ENCODE data around the gene LUZP1.
A peak's percentile ranks its signal among the peaks of the same experiment; 100 is the strongest.

The LUZP1 gene

DNA sequence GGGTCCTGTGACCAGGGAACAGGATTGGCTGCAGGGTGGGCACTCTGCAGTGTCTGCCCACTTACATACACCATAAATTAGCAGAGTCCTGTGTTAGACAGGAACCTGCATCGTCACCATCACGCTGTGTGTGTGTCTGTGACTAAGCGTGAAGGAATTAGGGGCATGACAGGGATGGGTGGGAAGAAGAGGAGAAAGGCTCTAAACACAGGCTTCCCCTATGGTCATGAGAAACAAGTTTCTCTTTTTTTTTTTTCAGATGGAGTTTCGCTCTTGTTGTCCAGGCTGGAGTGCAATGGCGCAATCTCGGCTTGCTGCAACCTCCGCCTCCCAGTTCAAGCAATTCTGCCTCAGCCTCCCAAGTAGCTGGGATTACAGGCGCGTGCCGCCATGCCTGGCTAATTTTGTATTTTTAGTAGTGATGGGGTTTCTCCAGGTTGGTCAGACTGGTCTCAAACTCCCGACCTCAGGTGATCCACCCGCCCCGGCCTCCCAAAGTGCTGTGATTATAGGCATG is 20.3 kb upstream of the LUZP1 start:
- DNase-seq (ENCODE audit: low read depth, low spot score), result peak; percentile 87

GRCh38 chr1:23188434-23188884 is 19.8 kb upstream of the LUZP1 start:
- no peak for DNase-seq (ENCODE audit: low read depth, low spot score)

- DNase-seq (ENCODE audit: low read depth, low spot score), result no peak
Measured at GRCh38 chr1:23187637-23188036, 19.0 kb upstream of the LUZP1 start.

DNA sequence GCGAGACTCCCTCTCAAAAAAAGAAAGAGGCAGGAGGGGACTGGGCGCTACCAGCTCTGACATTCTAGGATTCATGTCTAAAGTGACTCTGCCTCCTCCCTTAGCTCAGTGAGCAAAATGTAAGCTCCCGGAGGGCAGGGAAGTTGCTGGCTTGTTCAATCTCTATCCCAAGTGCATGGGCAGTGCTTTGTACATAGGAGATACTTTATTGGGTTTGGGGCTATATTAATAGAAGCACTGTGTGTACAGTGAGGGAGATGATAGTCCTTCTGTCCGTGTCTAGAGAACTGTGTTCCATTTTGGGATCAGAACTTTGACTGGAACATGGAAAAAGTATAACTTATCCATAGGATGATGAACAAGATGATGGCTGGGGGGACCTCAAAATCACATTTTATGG is 16.7 kb upstream of the LUZP1 start:
- DNase-seq (ENCODE audit: low read depth, low spot score), result no peak

DNA sequence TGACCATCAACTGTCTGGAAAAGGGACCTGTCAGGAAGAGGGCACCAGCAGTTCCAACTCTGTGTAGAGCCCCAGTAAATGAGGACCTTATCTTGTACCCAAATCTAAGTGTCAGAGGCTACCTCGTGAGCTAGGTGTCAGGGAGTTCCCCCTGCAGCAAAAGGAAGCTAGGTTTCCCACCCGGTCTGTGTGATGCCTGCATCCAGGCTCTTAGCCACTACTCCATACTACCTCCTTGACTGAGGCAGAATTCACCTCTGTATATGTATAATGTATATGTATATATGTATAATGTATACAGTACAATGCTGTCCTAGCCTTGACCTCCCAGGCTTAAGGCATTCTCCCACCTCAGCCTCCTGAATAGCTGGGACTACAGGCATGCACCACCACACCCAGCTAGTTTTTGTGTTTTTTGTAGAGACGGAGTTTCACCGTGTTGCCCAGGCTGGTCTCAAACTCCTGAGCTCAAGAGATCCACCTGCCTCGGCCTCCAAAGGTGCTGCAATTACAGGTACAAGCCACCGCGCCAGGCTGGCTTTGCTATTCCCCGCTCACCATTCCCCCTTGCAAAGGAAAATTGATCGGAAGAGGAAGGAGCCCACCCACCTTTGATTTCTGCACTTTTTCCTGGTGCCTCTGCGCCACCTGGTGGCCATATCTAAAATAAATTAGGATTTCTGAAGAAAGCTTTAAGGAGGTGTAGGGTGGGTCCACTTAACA is 15.7 kb upstream of the LUZP1 start:
- DNase-seq (ENCODE audit: low read depth, low spot score), result peak; percentile 73

GRCh38 chr1:23179862-23180261 is 11.2 kb upstream of the LUZP1 start:
- DNase-seq (ENCODE audit: low read depth, low spot score), result no peak

GRCh38 chr1:23178950-23179349 is 10.3 kb upstream of the LUZP1 start:
- no peak for DNase-seq (ENCODE audit: low read depth, low spot score)

DNA sequence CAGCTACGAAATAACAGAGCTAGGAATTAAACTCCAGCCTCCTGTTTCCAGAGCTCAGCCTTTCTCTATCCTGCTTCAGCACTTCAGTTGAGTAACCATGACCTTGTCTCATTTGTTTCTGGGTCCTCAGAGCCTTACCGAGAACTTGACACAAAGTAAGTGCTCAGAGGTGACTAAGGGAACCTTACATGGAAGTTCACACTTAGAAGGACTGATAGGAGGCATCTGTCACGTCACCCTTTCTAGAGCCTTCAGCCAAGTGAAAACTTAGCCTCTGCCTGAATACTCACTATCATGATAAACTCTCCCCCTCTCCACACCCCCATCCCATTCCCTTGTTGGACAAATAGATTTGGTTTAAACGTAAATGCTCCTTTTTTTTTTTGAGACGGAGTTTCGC is 9.8 kb upstream of the LUZP1 start:
- DNase-seq (ENCODE audit: low read depth, low spot score), result no peak

GRCh38 chr1:23177438-23178380 is 9.1 kb upstream of the LUZP1 start:
- DNase-seq (ENCODE audit: low read depth, low spot score), result peak; percentile 94

GRCh38 chr1:23177031-23177430 is 8.4 kb upstream of the LUZP1 start:
- no peak for DNase-seq (ENCODE audit: low read depth, low spot score)

DNA sequence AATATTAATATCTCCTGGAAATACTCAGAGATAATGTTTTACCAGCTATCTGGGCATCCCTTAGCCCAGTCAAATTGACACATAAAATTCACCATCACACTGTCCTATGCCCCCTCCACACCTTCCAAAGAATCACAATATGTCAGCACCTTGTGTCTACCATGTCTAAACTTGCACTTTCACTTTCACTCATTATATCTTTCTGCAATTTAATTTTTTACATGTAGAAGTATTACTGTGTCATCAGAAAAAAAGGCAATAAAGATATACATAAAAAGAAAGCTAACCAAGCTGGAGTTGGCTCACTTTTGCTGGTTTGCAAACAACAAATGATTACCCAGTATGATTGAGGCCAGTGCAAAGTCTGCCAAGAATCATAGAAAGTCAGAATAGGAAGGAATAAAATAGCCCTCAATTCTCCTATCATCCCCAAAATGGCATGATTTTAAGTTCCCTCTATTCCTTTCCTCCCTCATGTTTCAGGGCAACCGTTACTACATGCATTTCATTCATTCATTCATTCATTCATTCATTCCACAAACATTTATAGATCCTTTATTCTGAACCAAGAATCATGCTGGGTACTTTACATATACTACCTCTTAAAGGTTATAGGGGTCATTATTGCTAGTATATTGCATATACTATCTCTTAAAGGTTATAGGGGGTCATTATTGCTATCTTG is 5.9 kb upstream of the LUZP1 start:
- no peak for DNase-seq (ENCODE audit: low read depth, low spot score)

DNA sequence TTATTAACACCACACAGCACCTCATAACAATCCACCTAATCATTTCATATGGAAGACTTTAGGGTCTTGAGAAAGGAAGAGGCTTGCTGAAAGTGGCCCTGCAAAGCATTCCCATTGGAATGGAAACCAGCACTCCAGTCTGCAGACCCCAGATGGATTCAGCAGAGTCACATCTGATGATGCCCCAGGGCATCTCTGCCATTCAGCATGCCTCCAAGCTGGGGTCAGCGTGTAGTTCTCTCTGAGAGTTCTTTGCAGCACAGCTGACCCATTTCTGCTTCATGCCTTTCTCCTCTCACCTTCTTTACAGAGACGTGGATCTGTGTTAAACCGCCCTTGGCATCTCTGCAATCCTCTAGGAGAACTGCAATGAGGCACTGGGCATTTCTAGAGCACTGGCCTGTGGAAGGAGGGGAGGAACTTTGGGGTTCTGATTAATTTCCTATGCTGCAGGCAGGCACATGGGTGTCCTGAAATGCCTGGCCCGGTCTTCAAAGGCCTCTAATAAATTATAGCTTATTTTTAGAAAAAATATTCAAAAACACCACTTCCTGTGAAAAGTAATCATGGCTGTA is 2.6 kb upstream of the LUZP1 start:
- no peak for DNase-seq (ENCODE audit: low read depth, low spot score)

GRCh38 chr1:23169727-23170335 is 1.2 kb upstream of the LUZP1 start:
- DNase-seq (ENCODE audit: low read depth, low spot score), result no peak

DNA sequence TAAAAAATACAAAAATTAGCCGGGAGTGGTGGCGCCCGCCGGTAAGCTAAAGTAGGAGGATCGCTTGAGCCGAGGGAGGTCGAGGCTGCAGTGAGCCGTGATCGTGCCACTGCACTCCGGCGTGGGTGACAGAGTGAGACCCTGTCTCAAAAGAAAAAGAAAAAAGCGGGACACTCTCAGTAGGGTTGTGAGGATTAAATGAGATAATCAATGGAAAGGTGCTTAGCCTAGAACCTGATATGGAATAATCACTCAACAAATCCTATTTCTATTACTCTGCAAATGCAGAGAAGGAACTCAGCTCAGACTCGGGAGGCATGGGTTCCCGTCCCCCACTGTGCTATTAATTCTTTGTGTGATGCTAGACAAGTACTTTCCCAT is 529 bp upstream of the LUZP1 start:
- DNase-seq (ENCODE audit: low read depth, low spot score), result no peak

GRCh38 chr1:23168079-23168444 is 594 bp downstream of the LUZP1 start:
- no peak for DNase-seq (ENCODE audit: low read depth, low spot score)

DNA sequence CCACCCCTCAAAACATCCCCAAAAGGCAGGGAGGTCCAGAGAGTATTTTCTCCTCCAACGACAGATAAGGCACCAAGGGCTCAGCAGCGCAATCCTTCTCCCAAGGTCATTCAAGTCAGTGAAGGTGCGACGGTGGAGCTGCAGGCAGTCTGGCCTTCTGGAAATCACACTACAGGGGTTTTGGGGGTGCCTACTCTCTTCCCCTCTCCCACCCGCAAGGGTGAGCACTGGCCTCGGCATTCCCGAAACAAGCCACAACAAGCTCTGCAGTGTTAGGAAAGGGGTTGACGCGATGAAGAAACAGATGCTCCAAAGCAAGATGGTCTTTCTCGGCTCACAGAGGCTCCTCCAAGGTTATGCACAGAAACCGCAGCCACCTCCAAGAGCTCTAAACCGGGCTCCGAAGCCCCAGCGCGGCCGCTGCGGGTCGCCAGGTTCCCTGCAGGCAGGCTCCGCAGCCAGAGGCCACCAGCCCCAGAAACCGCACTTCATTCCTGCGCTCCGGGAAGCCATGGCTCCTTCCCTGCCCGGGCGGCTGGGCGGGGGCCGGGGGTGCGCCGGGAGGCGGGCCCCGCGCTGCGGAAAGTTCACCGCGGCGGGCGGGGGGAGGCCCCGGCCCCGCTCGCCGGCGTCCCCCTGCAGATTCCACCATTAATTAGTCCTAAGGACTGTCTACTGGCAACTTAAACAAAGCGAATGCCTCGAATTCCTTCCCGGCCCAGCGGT is 1.1 kb downstream of the LUZP1 start:
- peak; percentile 89 for DNase-seq (ENCODE audit: low read depth, low spot score)

DNA sequence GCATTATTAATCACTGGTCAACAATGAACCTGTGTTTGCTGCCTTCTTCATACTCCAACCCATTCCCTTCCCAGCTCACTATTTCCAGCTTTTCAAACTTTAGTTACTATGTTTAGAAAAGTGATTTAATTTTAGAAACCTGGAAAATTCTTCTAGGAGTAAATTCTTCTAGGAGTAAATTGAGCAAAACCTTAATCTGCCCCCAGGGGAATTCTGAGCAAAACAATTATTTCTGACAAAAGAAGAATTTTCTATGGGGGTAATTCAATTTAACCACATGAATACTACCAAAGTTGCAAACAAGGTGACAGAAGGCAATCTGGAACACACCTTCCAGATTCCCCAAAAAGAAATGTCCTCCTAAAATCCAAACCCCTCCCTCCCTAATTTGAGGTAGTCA is 1.8 kb downstream of the LUZP1 start:
- DNase-seq (ENCODE audit: low read depth, low spot score), result no peak

DNA sequence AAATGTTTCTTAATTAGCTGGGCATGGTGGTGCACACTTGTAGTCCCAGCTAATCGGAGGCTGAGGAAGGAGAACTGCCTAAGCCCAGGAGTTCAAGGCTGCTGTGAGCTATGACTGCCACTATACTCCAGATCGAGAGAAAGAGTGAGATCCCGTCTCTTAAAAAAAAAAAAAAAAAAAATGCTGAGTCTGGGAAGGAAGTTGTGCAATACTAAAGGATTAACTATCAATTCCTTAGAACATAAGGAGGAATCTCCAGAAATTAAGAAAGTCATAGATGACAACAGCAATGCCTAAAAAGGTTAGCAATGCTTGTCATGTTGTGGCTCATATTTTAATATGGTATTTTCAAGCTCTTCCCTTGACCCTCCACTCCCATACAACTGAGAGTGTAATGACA is 5.3 kb downstream of the LUZP1 start:
- DNase-seq (ENCODE audit: low read depth, low spot score), result no peak

- DNase-seq (ENCODE audit: low read depth, low spot score), result no peak
Measured at GRCh38 chr1:23159963-23160877, 8.4 kb downstream of the LUZP1 start.

GRCh38 chr1:23156940-23157339 is 11.7 kb downstream of the LUZP1 start:
- DNase-seq (ENCODE audit: low read depth, low spot score), result no peak
